Activated CD4-positive, alpha-beta T cell treated with anti-CD3 and anti-CD28 coated beads, Interleukin-2, Interleukin-6, amounts not matched to agents 100 ng/mL and 50 ng/mL, durations not matched to agents 16 hours and 8 hours (primary cell): ENCODE measurements around the gene TBCA.

Source experiments
- DNase-seq: peaks from one replicate; pipeline ENCODE4 v3.0.0-alpha.2; 2020

The TBCA gene, protein sequence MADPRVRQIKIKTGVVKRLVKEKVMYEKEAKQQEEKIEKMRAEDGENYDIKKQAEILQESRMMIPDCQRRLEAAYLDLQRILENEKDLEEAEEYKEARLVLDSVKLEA

DNA sequence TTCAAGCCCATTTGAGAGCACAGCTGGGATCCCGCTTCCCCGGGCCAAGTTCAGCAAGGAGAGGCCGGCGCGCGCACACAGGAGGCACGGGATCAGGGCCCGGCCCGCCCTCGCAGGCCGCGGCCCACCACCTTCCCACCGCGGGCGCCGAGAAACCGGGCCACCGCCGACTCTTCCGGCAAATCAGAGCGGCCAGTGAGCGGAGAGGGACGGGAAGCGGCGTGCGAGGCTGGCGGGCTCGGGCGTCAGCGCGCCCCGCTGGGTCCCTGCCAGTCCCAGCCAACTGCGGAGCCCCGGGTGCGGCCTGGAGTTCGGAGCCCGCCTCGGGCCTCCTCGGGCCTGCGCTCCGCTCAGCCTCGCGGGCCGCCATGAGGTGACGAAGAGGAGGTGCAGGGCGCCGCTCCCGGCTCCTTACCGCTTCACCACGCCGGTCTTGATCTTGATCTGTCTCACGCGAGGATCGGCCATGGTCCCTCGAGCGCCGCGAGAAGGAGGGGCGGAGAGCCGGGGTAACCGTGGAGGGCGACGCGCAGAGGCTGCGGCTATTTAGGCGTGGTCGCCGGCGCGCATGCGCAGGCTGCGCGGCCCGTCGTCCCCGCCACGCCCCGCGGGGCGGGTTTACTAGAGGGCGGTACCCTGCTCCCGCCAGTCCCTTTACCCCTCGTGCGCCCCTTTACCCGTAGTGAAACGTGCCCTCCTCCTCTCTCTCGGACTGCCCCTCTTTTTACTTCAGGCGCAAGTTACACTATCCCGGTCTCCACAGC lies at the start of gene TBCA:
TSS of gene TBCA (minus strand) at position 550 of the 764 bp plus-strand sequence. CDS start at position 468, 82 bp downstream.
- DNase-seq: peak; percentile 94

DNA sequence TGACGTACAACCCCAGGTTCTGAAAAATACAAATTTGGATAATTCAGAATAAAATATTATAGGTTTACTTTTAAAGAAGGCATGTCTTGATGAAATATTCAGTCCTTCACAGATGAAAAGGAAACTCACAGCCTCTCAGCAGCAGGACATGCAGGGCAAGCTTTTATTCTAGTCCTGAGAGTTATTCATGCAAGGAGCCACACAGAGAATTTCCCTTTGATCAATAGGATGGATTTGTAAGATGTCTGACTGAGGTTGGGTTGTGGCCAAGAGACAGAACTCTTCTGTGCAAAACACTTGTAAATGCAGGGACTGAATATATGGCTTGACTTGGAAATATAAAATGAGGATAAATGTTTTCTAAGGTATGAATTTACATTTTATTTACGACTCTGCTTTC lies 48.8 kb upstream of the TBCA start:
- no peak for DNase-seq

DNA sequence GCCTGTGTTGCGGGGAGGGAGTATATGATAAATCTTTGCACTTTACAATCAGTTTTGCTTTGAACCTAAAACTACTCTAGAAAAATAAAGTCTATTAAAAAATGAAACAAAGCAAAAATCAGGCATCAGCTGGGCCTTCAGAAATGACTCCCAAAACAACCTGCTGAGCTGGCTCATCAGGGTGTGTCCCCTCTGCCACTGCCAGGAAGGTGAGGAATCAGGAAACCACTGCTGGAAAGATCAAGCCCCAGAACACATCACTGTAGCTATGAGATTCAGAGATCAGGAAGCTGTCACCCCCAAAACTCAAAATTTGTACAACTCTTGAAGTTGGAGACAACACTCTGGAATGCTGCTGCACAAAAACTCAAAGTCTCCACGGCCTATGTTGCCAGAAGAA lies 40.5 kb upstream of the TBCA start:
- no peak for DNase-seq

DNA sequence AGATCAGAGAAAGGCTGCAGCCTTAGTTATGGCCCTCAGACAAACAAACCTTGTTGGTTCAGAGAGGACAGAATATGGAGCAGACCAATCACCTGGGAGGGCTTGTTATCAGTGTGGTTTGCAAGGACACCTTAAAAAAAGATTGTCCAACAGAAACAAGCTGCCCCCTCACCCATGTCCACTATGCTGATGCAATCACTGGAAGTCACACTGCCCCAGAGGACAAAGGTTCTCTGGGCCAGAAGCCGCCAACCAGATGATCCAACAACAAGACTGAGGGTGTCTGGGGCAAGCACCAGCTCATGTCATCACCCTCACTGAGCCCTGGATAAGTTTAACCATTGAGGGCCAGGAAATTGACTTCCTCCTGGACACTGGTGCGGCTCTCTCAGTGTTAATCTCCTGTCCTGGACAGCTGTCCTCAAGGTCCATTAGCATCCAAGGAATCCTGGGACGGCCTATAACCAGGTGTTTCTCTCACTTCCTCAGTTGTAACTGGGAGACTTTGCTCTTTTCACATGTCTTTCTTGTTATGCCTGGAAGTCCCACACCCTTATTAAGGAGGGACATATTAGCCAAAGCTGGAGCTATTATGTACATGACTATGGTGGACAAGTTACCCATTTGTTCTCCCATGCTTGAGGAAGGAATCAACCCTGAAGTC lies 36.9 kb upstream of the TBCA start:
- DNase-seq: no peak

DNA sequence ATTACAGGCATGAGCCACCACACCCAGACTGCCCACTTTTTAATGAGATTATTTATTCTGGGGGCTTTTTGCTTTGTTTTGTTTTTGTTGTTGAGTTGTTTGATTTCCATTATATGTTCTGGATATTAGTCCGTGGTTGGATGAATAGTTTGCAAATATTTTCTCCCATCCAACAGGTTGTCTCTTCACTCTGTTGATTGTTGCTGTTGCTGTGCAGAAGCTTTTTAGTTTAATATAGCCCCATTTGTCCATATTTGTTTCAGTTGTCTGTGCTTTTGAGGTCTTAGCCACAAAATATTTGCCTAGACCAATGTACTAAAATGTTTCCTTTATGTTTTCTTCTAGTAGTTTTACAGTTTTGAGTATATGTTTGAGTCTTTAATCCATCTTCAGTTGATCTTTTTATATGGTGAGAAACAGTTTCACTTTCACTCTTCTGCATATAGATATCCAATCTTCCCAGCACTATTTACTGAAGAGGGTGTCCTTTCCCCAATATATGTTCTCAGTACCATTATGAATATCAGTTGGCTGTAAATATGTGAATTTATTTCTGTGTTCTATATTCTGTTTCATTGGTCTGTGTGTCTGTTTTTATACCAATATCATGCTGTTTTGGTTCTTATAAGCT lies 30.2 kb upstream of the TBCA start:
- no peak for DNase-seq

DNA sequence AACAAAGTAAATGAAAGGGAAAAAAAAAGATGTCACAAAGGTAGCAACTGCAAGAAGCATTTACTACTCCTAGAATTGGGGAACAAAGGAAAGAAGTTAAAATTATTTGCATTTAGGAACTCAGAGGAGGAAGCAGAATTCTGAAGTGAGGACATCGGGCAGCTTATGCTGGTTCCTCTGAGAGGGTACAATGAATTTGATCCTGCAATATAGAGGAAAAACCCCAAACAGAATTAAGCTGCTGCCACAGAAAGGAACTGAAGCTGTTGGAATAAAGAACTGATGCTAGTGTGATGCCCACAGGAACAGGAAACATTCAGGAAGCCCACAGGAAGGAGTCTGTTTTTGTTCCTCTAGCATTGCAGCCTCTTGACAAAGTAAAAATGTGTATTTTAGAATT lies 22.3 kb upstream of the TBCA start:
- no peak for DNase-seq

DNA sequence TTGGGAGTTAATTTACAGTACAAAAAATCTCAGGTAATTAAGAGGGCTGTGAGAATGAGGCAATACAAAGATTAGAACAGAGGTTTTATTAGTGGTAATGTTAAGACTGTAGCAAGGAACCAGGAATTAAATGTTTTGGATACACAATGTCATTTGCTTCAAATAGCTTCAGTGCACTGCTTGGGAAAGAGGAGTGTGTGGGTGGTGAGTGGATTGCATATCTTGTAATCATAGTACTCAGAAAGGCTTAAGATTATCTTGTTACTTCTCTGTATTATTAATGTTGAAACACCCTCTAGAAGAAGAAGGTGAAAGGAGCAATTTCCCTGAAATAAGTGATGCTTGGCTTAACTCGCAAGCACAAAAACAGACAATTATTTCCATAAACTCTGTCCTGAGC lies 21.0 kb upstream of the TBCA start:
- DNase-seq: no peak

DNA sequence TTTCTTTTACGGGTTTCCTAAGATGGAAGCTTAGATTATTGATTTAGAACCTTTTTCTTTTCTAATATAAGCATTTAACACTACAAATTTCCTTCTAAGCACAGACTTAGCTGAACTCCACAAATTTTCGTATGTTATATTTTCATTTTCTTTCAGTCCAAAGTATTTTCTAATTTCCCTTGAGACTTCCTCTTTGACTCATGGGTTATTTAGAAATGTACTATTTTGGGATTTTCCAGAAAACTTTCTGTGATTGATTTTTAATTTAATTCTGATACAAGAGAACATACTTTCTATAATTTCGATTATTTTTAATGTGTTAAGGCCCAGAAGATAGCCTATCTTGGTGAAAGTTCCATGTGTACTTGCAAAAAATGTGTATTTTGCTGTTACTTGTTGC lies 19.7 kb upstream of the TBCA start:
- DNase-seq: no peak

DNA sequence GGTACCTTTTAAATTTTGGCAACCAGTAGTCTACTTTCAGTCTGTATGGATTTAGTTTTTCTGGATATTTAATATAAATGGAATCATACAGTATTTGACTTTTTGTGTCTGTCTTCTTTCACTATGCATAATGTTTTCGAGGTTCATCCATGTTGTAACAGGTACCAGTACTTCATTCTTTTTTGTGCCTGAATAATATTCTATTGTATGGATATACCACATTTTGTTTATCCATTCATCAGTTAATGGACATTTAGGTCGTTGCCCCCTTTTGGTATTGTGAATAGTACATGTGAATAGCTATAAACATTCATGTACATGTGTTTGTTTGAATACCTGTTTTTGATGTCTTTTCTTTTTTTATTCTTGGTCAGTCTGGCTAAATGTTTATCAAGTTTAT lies 19.1 kb upstream of the TBCA start:
- DNase-seq: no peak

DNA sequence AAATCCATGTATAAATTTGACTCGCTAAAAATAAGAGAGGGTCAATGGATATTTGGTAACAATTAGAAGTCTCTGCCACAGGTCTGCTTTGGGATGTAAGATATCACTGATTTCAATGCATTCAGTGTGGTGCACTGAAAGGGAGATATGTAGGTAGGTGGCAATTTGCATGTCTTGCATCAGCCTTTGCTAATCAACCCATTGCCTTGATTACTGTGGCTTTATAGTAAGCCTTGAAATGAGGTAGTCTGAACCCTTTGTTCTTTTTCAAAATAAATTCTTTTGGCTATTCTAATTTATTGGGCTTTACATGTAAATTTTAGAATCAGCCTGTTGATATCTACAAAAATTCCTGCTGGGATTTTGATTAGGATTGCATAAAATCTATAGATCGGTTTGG lies 15.8 kb upstream of the TBCA start:
- no peak for DNase-seq

DNA sequence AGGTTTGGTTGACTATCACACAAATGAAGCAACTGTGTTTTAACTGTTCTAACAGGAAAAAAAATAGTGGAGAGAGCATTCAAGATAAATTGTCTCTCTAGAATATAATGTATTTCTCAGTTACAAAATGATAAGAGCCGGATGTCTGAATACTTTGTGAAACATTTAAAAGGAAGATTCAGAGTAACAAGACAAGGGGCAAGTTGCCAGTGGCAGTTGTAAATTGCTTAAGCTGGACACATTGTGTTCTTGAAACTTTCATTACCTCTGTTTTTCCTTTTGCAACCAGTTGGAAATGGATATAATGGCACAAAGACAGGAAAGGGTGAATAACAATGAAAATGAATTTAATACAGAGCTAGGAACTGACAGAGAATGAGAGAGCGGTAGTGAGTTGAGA lies 15.2 kb upstream of the TBCA start:
- DNase-seq: no peak

DNA sequence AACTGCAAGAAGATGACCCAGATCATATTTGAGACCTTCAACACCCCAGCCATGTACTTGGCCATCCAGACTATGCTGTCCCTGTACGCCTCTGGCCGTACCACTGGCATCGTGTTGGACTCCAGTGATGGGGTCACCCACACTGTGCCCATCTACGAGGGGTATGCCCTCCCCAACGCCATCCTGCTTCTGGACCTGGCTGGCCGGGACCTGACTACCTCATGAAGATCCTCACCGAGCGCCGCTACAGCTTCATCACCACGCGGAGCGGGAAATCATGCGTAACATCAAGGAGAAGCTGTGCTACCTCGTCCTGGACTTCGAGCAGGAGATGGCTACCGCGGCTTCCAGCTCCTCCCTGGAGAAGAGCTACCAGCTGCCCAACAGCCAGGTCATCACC lies 9.1 kb upstream of the TBCA start:
- no peak for DNase-seq

DNA sequence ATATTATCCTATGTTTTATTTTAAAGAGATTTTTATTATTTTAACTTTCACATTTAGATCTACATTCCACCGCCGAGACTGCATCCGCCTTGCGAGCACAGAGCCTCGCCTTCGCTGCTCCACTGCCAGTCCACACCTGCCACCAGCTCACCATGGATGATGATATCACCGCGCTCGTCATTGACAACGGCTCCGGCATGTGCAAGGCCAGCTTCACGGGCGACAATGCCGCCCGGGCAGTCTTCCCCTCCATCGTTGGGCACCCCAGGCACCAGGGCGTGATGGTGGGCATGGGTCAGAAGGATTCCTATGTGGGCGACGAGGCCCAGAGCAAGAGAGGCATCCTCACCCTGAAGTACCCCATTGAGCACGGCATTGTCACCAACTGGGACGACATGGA lies 8.6 kb upstream of the TBCA start:
- DNase-seq: no peak

DNA sequence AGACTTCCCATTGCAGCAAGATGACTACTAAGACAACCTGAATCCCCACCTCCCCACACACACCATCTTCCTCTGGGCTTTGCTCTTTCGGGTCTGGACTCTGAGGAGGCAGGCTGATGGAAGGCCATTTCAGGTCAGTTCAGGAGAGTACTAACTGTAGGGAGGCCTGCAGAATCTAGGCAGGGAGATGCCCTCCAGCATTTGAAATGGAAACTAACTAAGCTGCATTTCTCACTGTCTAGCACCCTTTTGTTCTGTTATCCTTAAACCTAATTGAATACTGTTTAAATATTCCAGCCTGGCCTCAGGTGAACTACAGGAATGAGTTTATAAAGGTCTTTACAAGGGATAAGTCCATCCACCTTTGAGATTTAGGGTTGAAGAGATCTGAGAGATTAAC lies 4.9 kb upstream of the TBCA start:
- no peak for DNase-seq

DNA sequence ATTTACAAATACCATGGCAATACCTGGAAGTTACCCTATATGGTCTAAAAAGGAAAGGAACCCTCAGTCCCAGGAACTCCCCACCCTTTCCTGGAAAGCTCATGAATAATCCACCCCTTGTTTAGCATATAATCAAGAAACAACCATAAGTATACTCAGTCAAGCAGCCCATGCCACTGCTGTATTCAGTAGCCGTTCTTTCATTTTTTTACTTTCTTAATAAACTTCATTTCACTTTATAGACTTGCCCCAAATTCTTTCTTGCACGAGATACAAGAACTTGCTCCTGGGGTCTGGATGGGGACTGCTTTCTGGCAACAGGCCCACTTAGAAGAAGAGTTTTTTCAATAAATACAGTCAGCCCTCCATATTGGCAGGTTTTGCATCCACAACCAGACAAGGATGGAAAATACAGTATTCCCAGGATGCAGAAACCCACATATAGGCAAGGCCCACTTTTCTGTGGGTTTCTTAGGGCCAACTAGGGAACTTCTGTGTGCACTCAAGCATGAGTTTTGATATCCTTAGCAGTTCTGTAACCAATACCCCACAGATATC lies 2.8 kb upstream of the TBCA start:
- no peak for DNase-seq

DNA sequence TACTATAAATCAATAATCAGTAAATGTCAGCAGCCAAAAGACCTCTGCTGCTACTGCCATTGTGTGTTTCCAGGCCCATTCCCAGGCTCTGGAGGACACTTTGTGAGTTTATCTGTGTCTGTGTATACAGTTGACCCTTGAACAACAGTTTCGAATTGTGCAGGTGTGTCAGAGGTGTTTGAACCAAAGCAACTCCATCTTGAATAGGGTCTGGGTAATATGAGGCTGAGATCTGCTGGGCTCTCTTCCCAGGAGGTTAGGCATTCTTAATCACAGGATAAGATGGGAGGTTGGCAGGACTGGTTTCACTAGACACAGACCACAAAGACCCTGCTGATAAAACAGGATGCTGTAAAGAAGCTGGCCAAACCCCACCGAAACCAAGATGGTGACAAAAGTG lies 2.3 kb upstream of the TBCA start:
- no peak for DNase-seq

DNA sequence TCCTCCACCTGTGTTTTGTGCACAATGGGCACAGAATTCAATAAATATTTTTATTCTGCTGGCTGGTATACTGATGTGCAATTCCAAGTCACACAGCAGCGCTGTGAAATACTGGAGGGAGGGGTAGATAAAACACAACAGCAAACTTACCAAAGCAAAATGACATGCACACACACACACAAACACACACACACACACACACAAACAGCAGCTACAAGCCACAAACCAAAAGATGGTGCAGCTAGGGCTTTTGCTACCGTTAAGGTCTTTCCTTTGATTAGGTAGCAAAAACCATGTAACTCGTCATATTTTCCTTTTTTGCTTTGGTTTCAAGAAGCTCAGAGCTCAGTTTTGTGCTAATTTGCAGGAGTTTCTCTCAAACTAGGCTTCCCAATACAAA lies 1.8 kb upstream of the TBCA start:
- no peak for DNase-seq

DNA sequence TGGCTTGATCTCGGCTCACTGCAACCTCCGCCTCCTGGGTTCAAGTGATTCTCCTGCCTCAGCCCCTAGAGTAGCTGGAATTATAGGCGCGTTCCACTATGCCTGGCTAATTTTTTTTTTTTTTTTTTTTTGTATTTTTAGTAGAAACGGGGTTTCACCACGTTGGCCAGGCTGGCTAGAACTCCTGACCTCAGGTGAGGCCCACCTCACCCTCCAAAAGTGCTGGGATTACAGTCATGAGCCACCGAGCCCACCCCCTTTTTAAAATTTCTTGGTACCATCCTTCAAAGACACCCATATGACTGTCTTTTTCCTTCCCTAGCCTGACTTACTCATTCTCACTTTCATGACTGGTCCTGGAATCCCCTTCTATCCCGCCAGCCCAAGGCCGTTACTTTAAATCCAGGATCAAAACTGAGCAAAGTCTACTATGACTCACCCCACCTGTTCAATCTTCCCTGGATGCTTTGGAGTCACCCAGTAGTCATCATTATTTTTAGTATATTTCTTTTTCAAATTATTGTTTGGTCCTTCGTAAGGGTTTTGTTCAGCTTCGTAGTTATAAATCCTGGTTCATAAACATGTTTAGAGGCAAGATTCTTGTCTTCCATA lies 1.2 kb upstream of the TBCA start:
- no peak for DNase-seq

DNA sequence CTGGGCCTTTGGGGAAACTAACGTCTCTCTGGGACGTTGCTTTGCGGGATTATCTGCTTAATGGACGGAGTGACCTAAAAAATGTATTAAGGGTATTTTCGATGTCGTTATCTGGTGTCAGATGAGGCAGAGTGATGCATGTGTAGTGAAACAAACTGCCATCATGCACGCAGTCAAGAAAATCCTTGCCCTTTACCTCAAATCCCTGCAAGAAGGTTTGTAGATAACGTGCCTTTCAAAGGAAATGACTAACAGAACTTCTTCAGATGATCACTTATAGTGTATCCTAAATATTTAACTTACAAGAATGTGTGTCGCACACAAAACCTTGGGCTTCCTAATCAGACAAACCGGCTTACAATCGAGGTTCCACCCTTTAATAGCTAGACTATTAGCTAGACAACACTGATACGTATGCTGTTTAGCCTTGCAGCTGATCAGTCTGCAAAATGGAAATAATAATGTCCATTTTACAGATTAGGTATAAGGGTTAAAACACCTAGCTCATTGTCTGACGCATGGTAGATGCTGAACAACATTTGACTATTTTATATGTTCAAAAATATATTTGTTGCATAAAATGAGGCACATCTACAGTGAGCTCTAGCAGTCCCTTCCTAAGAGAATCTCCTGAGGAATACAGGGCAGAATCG lies 541 bp upstream of the TBCA start:
- no peak for DNase-seq

DNA sequence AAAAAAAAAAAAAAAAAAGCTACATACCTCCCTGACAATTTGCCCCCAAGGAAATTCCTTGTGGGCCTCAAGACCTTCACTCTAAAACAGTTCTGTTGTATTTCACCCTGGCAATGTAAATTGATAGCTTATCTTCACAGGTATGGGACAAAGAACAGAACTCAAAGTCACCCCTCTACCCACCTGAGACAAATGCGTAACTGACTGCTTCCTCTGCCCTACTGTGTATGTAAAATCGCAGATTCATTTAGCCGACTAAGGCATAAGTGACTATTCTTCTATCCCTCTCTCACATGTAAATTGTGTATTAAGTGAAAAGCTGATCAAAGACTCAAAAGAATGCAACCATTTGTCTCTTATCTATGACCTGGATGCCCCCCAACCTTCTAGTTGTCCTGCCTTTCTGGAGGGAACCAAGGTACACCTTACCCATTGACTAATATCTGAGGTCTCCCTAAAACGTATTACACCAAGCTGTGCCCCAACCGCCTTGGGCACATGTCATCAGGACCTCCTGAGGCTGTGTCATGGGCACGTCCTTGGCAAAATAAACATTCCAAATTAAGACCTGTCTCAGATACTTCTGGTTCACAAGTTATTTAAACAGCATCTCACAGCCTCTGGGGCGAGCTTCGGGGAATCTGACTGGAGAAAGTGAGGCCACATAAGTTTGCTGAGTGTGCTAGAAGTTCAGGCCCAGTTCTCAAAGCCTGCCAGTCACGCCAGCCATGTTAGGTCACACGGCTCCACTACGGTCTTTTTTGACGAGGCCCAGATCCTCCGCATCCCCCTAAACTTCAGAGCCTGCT lies 954 bp downstream of the TBCA start:
- peak; percentile 47 for DNase-seq

DNA sequence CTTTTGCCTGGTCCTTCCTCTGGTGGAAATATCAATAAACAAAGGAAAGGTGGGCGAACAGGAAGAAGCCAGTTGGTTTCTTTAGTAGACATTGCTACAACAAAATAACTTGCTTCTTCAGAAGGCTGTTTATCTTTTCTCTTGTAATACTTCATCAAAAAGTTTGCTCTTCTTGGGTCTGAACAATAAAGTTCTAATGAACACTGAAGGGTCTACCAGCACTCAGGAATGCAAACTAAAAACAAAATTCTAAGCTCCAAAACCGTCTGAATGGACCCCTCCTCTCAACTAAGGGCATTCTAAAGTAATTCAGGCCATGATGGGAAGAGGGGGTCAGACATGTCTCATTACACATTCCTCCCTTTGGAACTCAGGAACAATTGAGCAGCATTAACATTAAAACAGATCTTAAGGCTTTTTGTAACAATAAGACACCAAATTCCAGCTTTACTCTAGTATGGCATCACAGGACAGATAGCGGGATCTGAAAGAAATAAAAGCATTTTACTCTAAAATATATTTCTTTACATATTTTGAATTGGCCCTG lies 2.3 kb downstream of the TBCA start:
- no peak for DNase-seq

DNA sequence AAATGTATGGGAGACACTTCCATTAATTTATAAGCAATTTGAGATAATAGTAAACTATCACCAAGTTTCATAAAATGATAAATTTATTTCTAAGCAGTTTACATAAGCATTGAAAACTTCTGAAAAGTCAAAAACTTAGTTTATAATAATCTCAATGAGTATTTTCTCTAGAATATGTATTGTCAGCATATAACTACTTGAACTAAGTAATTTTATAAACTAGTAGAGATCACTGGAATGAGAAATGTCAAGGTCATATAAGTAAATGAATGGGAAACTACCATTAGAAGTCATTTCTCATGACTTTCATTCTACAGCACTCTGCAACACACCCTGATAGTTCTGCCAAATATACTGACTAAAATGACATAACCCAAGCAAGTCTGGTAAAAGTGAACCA lies 3.4 kb downstream of the TBCA start:
- DNase-seq: no peak
